ENCODE data around the gene RBMS3. TPM values are rescaled to one million over a fixed set of nuclear protein-coding genes. Genes with fewer than 3 reads are reported as not detected.

Gene RBMS3
- total RNA-seq, 1 experiment from 2014 or later, result 5.9 TPM

DNA sequence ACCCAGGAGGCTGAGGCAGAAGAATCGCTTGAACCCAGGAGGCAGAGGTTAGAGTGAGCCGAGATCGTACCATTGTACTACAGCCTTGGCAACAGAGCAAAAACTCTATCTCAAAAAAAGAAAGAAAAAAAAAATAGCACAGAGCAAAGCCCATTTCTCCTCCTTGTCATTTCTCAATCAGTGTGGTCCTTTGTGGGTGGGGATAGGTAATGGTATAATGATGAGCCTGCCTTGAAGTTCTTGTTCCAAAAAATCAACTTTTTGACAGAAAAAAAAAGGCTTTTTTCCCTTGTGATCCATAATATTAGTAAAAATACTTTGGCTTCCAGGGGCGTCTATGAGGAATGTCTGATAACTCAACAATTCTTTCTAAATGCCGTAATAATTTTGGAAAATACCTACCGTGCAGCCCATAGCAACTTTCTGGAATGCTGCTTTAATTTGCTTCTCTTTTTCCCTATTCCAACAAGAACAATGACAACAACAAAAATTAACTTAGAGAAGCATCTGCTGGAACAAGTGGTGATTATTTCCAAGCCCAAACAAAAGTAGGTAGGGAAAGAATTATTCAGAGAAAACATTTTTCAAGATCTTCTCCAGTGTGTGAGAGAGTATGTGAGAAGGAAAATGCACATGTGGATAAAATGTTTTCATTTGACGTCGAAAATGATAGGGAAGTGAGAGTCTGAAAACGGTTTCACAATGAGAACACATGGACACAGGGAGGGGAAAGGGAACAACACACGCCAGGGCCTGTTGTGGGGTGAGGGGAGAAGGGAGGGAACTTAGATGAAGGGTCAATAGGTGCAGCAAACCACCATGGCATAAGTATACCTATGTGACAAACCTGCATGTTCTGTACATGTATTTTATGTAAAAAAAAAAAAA is 337.8 kb downstream of the RBMS3 start:
- intact Hi-C loops (cut with micrococcal nuclease; ENCODE audit: unreplicated experiment), result no loop called here
- Histone ChIP-seq H3K27me3 (replicated peaks; ENCODE audit: insufficient read depth, low read depth, low read length, poor library complexity) (no peaks in the 10 kb centered on the region), H3K36me3 (ENCODE audit: insufficient read depth, low read length, poor library complexity, severe bottlenecking) (no peaks in the 10 kb centered on the region), H3K27ac (ENCODE audit: low read depth, low read length, poor library complexity, severe bottlenecking) (no peak overlapping the region), H3K4me1 (ENCODE audit: insufficient read depth, low read length, poor library complexity, severe bottlenecking) (no peaks in the 10 kb centered on the region), H3K4me3 (ENCODE audit: low read depth, low read length, poor library complexity, severe bottlenecking) (no peak overlapping the region), H3K9me3 (ENCODE audit: low read depth, low read length, poor library complexity, severe bottlenecking) (no peaks in the 10 kb centered on the region)
- no peak for DNase-seq (ENCODE audit: low spot score)
- ChIA-PET CTCF (no interaction called here), POLR2A (ENCODE audit: low non-redundant PET) (no interaction called here)
- no TSS peak for BruUV-seq (replicated peaks)
- no peak for TF ChIP-seq EZH2 (IDR thresholded peaks at IDR 0.05; ENCODE audit: borderline replicate concordance, low read depth, low read length, poor library complexity, severe bottlenecking)
- TF ChIP-seq, protein P1, sequence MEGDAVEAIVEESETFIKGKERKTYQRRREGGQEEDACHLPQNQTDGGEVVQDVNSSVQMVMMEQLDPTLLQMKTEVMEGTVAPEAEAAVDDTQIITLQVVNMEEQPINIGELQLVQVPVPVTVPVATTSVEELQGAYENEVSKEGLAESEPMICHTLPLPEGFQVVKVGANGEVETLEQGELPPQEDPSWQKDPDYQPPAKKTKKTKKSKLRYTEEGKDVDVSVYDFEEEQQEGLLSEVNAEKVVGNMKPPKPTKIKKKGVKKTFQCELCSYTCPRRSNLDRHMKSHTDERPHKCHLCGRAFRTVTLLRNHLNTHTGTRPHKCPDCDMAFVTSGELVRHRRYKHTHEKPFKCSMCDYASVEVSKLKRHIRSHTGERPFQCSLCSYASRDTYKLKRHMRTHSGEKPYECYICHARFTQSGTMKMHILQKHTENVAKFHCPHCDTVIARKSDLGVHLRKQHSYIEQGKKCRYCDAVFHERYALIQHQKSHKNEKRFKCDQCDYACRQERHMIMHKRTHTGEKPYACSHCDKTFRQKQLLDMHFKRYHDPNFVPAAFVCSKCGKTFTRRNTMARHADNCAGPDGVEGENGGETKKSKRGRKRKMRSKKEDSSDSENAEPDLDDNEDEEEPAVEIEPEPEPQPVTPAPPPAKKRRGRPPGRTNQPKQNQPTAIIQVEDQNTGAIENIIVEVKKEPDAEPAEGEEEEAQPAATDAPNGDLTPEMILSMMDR (conservative IDR thresholded peaks at IDR 0.05; ENCODE audit: low read depth, low read length), result no peak

DNA sequence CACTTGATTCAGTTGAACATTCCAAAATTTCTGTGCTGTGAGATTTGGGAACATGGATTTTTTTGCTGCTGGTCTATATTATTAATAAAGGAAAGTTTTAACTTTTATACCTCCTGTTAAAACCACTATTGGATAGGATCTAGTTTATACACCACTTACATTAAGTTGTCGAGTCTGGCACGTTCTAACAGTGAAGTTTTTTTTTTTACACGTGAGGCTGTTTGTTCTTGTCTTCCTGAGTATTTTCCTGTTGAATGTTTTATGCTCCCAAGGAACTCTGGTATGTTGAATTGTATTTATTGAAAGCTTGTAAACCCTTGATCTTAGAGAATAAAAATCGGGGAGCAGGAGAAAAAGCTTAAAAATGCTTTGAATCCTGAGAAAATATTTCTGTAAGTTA is 338.8 kb downstream of the RBMS3 start:
- no TSS peak for BruUV-seq (replicated peaks)
- H3K4me3 ChIP-seq (ENCODE audit: low read depth, low read length, poor library complexity, severe bottlenecking), result no peak overlapping the region
- intact Hi-C loops (cut with micrococcal nuclease; ENCODE audit: unreplicated experiment), result no loop called here
- ChIA-PET POLR2A (ENCODE audit: low non-redundant PET) (no interaction called here), CTCF (no interaction called here)
- H3K27ac ChIP-seq (ENCODE audit: low read depth, low read length, poor library complexity, severe bottlenecking), result no peak overlapping the region
- no peaks in the 10 kb centered on the region for H3K27me3 ChIP-seq (replicated peaks; ENCODE audit: insufficient read depth, low read depth, low read length, poor library complexity)
- TF ChIP-seq, protein P1 (conservative IDR thresholded peaks at IDR 0.05; ENCODE audit: low read depth, low read length), result no peak
- TF ChIP-seq EZH2 (IDR thresholded peaks at IDR 0.05; ENCODE audit: borderline replicate concordance, low read depth, low read length, poor library complexity, severe bottlenecking), result no peak
- H3K9me3 ChIP-seq (ENCODE audit: low read depth, low read length, poor library complexity, severe bottlenecking), result no peaks in the 10 kb centered on the region
- no peak for DNase-seq (ENCODE audit: low spot score)
- H3K36me3 ChIP-seq (ENCODE audit: insufficient read depth, low read length, poor library complexity, severe bottlenecking), result no peaks in the 10 kb centered on the region
- H3K4me1 ChIP-seq (ENCODE audit: insufficient read depth, low read length, poor library complexity, severe bottlenecking), result no peaks in the 10 kb centered on the region

DNA sequence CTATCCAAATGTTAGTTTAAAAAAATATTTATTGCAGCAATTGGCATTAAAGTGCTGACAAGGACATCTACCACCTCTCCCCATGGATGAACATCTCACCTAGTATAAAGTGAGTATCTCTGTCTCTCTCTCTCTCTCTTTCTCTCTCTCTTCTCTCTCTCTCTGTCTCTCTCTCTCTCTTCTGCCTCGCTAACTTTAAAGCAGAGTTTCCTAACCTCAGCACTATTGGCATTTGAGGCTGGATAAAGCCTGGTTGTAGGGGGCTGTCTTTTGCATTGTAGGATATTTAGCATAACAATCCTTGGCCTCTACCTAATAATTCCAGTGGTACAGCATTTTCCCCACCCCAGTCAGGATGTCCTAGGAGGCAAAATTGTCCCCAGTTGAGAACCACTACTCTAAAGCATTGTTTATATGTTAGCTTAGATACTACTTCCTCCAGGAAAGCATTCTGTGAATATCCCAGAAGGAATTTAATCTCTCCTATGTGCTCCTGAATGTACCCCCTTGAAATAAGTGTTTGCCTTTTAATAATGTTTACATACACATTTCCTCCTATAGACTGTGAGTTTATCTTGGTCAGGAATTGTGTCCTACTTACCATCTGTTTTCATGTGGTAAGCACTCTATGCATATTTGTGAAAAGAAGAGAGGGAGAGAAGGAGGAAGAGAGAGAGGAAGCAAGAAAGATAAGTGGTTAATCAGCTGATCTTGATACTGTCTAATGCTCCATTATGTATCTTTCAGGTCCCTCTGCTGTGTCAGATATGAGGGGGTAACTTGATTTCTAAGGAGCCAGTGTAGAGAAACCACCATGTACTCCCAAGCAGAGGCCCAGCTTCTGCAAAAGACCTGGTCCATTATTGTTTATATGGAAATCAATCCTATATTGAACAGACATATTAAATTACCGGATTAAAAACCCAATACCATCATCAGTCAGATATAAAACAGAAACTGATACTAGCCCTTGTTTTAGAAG is 346.6 kb downstream of the RBMS3 start:
- no peak for DNase-seq (ENCODE audit: low spot score)
- H3K4me1 ChIP-seq (ENCODE audit: insufficient read depth, low read length, poor library complexity, severe bottlenecking), result no peaks in the 10 kb centered on the region
- CTCF ChIA-PET, result no interaction called here
- TF ChIP-seq, protein P1 (conservative IDR thresholded peaks at IDR 0.05; ENCODE audit: low read depth, low read length), result no peak
- no peak for TF ChIP-seq EZH2 (IDR thresholded peaks at IDR 0.05; ENCODE audit: borderline replicate concordance, low read depth, low read length, poor library complexity, severe bottlenecking)
- H3K27ac ChIP-seq (ENCODE audit: low read depth, low read length, poor library complexity, severe bottlenecking), result no peak overlapping the region
- no TSS peak for BruUV-seq (replicated peaks)
- no peaks in the 10 kb centered on the region for H3K9me3 ChIP-seq (ENCODE audit: low read depth, low read length, poor library complexity, severe bottlenecking)
- no peaks in the 10 kb centered on the region for H3K36me3 ChIP-seq (ENCODE audit: insufficient read depth, low read length, poor library complexity, severe bottlenecking)
- H3K4me3 ChIP-seq (ENCODE audit: low read depth, low read length, poor library complexity, severe bottlenecking), result no peak overlapping the region
- POLR2A ChIA-PET (ENCODE audit: low non-redundant PET), result no interaction called here
- intact Hi-C loops (cut with micrococcal nuclease; ENCODE audit: unreplicated experiment), result no loop called here
- H3K27me3 ChIP-seq (replicated peaks; ENCODE audit: insufficient read depth, low read depth, low read length, poor library complexity), result no peaks in the 10 kb centered on the region

Data from A673 (cell line).